GM21825 (cell line): ENCODE data around the gene FIBP.
"Not testable (repeated sequence)": the region's sequence is repeated elsewhere in the genome, so short reads cannot be mapped to it uniquely, and the experiment has no call there.

Source experiments
- ATAC-seq: cut with Tn5 transposase; IDR thresholded peaks from one replicate; pipeline ENCODE4 v1.9.1; 2021; ENCODE audit warnings: mild to moderate bottlenecking, moderate library complexity; ENCODE audit not compliant: unreplicated experiment

Gene FIBP

DNA sequence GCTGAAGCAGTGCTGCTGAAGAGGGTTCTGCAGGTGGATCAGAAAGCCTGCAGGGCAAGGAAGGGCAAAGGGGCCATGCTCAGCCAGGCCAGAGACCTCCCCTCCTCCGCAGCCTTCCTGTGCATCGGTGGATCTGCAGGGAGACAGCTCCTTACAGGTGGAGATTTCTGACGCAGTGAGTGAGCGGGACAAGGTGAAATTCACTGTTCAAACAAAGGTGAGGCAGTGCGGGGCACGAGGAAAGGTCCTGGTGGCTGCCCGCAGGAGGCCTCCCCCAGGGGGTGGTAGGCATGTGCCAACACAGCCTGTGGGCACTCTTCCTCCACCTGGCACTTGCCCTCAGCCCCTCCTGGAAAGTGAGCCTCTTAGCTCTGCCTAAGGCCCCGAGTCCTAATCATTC lies 38.9 kb downstream of the FIBP start:
- ATAC-seq, result no peak

DNA sequence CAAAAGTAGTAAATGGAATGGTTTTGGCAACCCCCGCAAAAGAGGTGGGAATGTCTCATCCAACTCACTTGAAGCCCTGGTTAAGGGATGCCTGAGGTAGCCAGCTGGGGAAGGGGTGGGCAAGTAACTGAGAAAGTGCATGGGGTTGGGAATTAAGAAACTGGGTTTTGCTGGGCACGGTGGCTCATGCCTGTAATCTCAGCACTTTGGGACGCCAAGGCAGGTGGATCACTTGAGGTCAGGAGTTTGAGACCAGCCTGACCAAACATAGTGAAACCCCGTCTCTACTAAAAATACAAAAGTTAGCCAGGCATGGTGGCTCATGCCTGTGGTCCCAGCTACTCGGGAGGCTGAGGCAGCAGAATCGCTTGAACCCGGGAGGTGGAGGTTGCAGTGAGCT lies 39.6 kb downstream of the FIBP start:
- not testable (repeated sequence) for ATAC-seq

DNA sequence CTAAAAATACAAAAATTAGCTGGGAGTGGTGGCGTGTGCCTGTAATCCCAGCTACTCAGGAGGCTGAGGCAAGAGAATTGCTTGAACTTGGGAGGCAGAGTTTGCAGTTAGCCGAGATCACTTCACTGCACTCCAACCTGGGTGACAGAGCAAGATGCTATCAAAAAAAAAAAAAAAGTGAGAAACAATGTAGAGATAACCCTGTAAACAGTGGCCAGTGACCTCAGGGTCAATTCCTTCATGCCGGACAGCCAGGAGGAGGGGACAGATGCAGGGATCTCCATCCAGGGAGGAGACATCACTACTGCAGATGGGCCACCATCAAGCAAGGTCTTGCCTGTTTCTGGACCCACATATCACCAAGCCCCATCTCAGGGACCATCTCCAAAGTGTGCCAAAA lies 40.5 kb downstream of the FIBP start:
- no peak for ATAC-seq

DNA sequence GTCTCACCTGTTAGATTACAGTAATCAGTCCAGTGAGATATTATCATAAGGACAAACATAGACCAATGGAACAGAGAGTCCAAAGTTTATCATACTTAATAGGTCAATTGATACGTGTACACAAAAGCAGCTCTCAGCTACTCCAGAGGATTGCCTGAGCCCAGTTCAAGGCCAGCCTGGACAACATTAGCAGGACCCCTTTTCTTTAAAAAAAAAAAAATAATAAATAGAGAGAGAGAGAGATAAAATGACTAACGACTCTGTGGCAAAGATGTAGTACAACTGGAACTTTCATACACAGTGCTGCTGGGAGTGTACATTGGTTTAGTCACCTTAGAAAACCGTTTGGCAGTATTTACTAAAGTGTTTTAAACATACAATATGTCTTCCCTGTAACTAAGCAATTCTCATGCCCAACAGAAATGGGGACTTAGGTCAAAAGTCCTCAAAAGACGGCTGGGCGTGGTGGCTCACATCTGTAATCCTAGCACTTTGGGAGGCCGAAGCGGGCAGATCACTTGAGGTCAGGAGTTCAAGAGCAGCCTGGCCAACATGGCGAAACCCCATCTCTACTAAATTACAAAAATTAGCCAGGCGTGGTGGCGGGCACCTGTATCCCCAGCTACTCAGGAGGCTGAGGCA lies 43.9 kb downstream of the FIBP start:
- ATAC-seq, result no peak

DNA sequence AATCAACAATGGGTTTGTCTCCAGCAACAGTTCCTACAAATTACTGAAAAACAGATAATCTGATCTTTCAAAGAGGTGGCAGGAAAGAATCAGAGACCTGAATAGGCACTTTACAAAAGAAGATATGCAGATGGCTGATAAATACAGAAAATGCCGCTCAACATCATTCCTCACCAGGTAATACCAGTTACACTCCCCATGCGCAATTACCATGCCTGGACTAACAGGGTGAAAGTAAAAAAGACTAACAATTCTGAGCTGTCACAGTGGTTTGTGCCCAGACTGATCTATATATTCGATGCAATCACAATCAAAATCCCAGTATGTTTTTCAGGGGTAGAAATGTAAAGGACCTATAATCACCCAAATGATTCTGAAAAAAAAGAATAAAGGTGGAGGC lies 44.5 kb downstream of the FIBP start:
- ATAC-seq, result no peak

DNA sequence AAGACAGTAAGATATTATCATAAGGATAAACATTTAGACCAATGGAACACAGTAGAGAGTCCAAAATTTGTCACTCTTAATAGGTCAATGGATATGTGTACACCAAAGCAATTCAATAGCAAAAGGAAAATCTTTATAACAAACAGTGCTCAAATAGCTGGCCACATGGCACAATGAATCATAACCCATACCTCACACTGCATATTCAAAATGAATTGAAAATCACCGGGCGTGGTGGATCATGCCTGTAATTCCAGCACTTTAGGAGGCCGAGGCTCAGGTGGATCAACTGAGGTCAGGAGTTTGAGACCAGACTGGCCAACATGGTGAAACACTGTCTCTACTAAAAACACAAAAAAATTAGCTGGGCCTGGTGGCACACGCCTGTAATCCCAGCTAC lies 46.1 kb downstream of the FIBP start:
- ATAC-seq, result no peak

DNA sequence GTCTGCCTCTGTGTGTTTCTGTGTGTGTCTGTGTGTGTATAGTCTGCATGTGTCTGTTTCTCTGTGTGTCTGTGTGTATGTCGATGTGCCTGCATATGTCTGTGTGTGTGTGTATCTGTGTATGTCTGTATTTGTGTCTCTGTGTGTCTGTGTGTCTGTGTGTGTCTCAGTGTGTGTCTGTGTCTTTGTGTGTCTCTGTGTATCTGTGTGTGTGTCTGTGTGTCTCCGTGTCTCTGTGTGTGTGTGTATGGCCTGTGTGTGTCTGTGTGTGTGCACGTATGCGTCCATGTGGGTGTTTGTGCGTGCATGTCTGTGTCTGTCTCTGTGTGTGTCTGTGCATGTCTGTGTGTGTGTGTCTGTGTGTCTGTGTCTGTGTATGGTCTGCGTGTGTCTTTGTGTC lies 54.1 kb downstream of the FIBP start:
- no peak for ATAC-seq
